Stimulated activated CD4-positive, alpha-beta T cell treated with anti-CD3 and anti-CD28 coated beads, TNF-alpha, amount 100 ng/mL, for 1 hour (primary cell): ENCODE results near the gene ODAM.
"Not testable (repeated sequence)": the region's sequence is repeated elsewhere in the genome, so short reads cannot be mapped to it uniquely, and the experiment has no call there.

Experiments used
- DNase-seq, 3 donors: peaks; one replicate each; pipeline ENCODE4 v3.0.0-alpha.2; 2020; ENCODE audit warnings: low read depth in 3 of 3, low spot score in 1 of 3

ODAM gene

DNA sequence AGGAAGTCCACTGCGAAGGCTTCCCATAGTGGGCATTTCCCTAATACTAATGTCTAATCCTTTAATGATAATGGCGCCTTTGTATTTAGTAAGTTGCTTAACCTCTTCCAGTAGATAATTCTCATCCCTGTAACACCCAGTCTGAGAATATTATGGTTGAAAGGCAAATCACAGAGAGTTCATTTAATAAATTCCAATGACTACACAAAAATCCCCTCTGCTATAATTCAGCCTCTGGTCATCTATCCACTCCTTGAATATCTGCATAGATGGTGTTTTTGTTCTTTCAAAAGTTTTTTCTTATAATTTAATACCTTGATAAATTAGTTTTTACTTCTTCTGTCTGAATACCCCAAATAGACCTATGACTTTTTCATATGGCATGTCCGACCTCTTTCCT is 25.9 kb downstream of the ODAM start:
- not testable (repeated sequence) for DNase-seq

DNA sequence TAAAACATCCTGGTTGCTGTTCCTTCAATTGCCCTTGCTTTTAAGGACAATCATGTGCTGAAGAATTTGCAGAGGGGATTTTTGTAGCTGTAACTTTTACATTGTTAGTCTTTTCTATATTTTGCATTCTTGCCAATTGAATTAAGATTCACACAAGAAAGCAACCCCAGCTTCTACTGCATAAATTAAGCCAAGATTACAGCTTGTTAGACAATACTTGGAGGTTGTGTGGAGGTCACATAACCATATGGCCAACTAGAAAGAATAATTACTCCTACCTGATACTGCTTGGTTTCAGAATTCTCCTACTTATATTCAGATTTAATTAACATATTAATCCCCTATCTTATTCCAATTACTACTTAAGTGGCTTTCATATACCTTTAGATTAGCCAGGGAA is 26.3 kb downstream of the ODAM start:
- not testable (repeated sequence) for DNase-seq

DNA sequence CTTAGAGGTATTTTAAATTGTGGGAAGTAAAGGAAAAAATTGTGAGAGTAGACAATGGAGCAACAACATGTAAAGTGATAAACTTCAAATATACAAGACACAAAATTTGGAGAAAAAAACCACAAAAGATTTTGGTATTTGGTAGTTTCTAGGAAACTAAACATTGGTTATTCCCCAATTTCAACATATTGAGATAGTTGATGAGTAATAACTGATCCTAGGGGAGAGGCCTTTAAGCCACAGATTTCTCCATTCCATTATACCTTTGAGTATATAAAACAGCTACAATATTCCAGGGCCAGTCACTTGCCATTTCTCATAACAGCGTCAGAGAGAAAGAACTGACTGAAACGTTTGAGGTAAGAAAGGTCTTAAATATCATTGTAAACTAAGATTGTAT is 30.3 kb downstream of the ODAM start, which contains the start of gene FDCSP:
TSS of gene FDCSP (plus strand) at position 301 of the 400 bp plus-strand sequence. CDS start 5,071 bp downstream, outside the sequence.
- no peak for DNase-seq

DNA sequence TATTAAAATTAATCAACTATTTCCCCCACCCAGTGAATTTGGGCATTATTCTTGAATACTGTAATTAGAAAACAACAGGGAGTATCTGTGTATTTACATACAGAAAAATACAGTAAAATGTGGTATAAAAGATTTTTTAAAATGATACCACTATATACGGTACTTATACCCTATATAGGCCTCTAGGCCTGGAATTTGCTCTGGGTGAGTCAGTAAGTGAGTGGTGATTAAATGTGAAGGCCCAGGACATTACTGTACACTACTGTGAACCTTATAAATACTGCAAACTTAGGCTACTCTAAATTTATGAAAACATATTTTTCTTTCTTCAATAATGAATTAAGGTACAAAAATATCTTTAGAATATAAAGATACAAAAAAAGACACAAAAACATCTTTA is 40.6 kb downstream of the ODAM start:
- DNase-seq: no peak

DNA sequence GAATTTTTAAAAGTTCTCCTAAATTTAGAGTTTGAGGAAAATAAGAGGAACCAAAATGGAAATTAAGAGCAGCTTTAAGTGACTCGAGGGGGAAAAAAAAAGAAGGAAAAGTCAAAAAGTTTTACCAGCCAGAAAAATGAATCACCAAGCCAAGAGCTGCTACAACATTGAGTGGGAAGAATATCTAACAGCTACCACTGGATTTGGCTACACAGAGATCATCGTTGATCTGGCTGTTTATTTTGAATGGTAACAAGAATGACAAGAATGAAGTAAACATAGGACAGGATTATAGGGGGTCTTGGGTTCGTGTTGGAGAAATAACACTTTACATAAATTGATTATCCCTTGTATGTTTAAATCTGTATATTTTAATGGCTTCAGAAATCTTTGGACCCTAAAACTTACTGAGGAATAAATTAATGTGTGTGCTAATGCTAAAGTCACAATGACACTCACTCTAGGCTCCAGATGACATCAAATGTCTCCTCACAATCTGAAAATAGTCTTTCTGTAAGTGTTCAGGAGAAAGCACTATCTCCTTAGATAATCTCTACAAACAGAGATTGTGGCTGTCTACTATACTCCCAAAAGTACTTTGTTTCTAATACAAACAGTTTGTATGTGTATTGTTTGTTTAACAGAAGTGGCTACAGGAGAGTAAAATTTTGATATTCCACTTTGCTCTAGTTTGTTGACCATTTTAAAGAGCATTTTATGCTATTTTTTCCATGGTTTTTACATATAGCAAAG is 43.8 kb downstream of the ODAM start:
- no peak for DNase-seq

DNA sequence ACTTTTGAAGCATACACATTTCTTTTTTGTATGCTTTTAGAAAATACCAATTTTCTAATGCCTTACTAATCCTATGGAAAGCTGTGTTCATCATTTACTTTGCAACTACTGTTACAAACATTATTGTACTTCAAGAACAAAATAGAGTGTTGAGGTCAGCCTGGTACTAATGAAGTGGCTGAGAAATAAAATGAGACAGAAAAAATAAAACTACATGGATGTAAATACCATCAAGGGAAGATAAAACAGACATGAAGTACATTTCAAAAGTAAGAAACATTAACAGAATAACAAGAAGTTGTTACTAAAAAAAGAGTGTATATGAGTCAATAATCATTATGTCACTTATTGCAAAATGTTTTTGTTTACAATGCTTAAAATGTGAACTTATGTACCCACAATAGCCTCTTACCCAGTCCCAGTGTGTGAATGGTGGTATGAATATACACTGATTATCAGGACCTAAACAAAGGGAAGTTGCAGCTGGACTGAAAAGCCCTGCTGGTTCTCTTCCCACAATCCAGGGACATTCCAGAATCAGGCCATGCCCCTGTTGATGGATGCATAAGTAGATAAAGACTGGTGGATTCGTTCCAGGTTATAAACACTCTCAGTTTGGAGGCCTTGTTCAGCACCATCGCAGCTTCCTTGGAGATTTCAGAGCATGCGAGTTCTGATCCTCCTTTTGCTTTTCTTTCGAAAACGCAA is 44.5 kb downstream of the ODAM start:
- no peak for DNase-seq

DNA sequence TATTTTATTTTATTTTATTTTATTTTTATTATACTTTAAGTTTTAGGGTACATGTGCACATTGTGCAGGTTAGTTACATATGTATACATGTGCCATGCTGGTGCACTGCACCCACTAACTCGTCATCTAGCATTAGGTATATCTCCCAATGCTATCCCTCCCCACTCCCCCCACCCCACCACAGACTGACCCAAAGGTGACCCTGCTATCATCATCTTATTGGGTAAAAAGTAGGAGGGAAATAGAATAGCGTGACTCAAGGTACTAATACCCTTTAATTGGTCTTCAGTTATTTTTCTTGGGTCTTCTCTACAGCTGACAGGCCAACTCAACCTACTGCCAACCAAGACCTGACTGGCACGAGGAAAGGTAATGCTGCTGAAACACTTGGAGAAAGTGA is 46.8 kb downstream of the ODAM start, which contains the start of gene CSN3:
TSS of gene CSN3 (plus strand) at position 301 of the 400 bp plus-strand sequence. CDS start 2,223 bp downstream, outside the sequence.
- DNase-seq: not testable (repeated sequence)

DNA sequence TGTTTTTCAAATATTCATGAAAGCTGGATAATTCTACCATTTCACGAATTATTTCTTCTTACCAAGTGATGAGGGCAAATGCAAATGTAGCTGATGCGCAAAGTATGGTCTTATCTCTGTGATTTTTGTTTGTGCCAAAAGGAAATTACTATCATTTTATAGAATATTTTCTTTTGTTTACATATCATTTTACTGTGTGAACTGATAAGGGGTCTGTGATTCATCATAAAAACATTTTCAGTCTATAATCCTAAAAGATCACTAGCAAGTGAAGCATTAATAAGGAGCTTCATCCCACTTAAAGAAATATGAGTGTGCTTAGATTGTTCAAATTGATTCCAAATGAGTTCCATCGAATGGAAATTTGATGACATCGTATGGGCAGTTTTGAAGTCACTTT is 47.6 kb downstream of the ODAM start:
- DNase-seq: no peak

DNA sequence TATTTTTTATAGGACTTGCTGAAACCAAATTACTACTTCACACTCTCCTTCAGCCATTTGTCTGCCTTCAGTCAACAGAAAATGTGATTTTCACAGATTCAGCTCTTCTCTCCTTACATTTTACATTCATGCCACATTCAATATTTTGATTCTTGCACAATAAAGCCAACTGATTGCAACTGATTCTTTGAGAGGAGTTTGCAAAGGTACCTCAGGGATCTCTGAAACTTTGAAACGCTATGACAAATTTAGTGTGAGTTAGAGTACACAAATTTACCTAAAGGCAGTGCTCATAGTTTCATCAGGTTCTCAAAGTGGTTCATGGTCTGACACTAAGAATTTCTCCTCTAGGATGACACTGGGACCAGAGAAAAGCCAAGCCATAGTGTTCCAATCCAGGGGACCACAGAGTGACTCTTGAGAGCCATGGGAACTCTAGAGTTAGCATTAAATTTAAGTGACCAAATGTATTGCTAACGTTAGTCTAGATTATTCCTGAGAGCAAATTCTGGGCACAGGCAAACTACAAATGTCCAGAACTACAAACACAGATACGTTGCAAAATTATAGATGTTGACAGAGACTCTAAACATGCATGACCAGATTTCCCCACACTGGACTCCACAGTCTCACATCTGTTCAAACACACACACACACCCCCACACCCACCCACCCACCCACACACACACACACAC is 55.9 kb downstream of the ODAM start:
- DNase-seq: no peak

DNA sequence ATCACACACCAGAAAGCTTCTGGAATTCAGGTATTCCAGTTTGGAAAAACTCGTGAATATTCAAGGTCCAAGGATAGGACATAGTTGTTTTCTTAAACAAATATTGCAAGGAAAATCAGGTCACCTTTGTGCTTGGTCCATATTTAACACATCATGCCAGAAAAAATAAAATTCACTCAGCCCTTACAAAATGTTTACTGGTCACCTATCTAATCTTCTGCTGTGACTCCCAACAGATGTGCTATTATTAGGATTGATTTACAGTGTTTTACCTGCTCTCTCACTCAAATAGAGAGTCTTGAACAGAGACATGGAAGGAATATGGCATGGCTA is 56.4 kb downstream of the ODAM start:
- DNase-seq: no peak
